GM18858 (cell line): Measurements from ENCODE around the gene EIF4E3.

ENCODE experiments used
- ATAC-seq: cut with Tn5 transposase; IDR thresholded peaks from one replicate; pipeline ENCODE4 v1.9.1; 2021; ENCODE audit not compliant: unreplicated experiment

The EIF4E3 gene

DNA sequence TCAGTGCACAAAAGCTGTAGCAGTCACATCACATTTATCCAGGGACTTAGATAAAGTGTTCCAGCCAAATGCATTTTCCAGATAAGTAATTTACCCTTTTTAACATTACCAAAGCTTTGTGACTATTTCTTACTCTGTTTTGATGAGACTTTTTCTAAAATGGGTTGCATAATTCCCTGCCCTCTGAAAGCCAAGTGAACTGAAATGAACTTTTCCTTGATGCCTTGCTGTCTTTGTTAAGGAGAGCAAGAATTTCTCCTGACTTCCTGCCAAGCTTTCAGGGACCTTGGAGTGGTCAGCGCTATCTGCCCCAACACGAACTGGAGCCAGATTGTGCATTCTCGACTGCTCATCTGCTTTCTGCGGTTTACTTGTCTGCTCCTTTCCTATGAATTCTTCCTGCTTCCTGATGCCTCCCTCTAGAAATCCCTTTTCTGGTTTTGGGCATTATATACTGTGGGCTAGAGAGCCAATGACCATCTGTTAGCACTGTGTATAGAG is 34.8 kb downstream of the EIF4E3 start:
- ATAC-seq = no peak

DNA sequence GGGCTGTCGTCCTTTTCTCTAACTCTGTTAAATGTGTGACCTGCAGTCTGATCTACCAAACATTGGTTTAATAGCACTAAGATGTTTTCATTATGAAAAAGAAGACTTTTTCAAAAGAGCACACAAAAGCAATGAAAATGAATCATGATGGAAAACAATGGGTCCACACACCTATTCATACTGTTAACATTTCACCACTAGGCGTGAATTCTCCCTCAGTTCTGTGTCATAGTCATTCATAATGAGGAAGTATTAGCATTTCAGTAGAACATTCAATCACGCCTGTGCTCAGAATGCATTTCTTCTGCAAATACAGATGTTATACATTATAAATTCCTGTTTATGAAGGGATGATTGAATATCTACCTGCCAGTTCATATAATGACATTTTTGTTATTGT is 35.9 kb downstream of the EIF4E3 start:
- ATAC-seq = no peak

DNA sequence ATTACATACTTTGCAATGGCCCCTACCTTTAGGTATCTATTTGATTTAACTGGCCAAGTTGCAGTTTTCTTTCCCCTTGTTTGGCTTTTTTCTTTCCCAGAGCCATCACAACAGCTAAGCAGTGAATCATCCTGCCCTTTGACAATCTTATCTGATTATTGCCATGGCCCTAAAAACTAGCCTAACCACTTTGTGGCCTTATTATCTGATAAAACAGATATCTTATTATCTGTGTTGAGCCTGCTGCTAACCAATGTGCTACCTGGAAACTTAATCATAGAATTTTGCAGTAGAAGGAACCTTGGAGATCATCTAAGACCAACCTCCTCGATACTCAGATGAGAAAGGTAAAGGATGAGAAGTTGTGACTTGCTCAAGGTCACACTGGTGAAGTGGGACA is 37.1 kb downstream of the EIF4E3 start:
- ATAC-seq = no peak

DNA sequence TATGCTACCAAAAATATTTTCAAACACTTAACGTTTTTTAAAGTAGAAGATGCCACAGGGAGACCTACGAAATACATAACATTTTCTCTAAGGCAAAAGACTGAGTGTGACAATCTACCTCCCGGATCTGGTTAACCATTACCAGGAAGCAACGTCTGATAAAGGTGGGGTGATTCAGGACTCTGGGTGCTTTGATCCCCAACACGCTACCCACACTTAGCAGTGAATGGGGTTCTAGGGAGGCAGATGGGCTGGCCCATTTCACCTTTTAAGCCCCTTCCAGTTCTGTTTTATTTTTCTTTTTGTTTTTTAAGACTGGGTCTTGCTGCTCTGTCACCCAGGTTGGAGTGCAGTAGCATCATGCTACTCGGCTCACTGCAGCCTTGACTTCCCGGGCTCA is 39.5 kb downstream of the EIF4E3 start:
- ATAC-seq = no peak

DNA sequence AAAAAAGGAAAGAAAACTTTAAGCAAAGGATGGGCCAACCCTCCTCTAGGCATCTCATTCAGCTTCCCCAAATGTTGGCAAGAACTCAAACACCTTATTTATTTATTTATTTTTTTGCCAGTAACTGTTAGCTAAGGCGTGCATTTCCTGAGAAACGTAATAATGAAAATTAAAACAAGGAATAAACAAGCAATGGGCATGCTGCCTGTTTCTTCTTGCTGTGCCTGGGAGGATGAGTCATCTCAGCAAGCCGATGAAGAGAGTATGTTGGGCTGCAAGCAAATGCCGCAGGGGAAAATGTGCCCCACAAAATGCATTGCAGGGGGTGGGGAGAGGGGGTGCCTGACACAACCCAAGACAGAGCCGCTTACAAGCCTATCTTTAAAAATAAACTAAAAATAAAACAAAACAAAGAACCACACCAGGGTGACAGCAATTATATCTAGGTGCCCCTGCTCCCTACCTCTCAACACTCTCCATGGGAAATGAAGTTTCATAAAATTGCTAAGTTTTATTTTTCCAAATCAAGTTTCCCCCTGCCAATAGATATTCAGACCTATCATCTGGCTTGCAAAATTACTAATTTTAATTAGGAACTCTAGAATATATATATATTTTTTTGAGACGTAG is 40.3 kb downstream of the EIF4E3 start:
- ATAC-seq = no peak

DNA sequence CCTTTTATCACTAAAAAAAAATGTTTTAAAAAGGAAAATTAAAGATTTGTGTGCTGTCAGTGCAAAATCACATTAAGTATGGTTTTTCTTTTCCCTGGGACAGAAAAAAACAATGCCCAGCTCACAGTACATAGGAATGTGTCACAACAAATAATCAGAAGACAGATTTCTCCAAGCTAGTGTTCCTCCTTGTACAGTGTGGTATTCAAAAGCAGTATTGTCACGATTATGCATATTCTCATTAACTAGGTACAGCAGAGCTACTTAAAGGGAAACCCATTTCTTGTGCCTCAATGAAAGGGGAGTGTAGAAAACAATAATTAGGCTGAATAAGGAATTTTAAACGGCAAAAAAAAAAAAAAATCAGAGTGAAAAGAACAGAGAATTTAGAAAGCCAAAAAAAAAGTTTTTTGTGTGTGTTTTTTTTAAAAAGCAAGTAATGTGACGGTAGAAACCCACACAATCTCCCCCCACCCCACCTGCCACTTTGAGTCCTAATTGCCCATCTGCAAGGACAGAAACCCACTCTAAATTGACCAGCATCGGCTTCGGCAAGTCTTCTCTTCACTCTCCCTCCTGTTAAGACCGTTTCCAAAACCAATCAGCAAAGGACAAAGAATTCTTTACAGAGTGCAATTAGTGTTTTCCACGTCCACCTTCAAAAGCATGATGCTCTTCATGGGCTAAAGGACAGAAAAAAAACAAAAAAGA is 41.0 kb downstream of the EIF4E3 start:
- no peak for ATAC-seq

DNA sequence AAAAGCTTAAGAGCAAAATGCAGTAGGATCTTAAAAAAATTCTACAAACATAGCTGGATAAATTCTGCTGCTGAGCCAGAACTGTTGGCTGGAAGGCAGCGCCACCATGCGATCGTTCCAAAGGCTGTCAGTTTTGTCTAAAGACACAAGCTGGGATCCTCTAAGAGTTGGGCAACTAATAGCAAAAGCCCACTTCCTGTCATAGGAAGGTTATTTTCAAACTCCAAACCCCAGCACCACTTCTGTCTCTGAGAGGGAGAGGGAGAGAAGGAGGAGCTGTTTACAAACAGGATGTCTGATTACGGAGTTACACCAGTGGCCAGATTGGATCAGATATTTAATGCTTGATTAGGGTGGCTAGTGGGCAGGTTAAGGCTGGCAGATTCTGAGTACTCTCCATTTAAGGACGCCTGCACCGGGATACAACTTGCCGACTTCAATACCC is 44.0 kb downstream of the EIF4E3 start:
- no peak for ATAC-seq

DNA sequence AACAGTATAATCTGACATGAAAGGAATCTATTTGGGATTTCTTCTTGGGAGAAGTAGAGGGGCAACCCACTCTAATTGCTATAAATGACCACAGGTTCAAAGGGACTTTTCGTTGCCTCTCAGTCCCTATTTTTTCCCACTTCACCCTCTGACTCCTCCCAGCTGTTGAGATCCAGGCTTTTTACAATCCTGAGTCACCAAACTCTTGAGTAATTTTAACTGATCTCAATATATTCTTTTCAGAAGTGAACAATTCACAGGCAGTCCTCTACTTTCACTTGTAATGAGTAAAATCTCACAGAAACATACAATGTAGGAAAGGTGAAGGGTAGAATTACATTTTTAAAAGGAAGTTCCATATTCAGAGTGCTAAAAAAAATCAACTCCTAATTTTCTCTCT is 44.6 kb downstream of the EIF4E3 start:
- no peak for ATAC-seq

DNA sequence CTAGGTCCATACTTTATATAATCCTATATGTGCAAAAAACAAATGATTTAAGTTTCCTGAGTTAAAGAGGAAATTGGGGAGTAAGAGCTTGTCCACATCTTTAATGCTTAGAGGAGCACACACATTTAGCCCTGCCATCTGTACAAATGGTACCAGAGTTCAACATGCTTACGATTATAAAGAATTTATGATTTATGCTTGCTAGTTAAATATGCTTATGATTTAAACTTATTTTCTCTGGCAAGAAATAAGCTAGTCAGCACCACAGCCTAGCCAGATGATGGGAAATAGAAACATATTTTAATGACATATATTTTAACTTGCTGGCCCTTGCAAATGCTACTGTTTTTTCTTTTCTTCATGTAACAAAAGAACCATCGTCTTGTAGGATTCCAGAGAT is 48.3 kb downstream of the EIF4E3 start:
- no peak for ATAC-seq

DNA sequence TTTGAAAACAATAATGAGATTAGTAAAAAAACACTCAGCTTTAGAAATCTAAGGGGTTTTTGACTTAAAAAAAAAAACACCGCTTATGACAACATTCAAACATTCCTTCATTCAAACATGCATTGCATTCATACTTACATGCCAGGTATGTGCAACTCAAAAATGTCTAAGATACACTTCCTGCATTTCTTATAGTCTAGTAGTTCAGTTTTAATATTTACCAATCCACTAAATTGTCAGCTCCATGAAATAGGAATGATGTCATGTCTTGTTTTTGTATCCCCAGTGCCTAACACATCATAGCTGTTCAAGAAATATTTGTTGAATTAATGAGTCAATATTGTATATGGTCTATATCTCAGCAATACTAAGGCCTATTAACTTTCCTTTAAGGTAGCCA is 51.7 kb downstream of the EIF4E3 start:
- ATAC-seq = no peak

DNA sequence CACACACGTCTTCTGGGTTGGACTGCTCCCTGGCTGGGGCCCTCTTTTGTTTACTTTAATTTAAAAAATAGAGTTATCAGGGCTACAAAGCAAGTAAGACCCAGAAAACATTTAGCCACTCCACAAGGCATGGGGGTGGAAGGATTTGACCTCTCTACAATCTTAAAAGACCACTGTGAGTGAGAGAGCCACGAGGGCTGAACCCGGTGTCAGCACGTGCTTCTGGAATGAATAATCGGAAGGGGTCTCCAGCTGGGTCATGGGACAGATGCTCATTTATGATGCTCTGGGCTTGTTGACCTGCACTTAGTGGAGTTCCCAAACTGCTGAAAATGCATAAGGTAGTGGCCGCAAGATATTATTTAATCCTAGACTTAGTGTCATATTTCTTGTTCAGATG is 52.4 kb downstream of the EIF4E3 start:
- no peak for ATAC-seq

DNA sequence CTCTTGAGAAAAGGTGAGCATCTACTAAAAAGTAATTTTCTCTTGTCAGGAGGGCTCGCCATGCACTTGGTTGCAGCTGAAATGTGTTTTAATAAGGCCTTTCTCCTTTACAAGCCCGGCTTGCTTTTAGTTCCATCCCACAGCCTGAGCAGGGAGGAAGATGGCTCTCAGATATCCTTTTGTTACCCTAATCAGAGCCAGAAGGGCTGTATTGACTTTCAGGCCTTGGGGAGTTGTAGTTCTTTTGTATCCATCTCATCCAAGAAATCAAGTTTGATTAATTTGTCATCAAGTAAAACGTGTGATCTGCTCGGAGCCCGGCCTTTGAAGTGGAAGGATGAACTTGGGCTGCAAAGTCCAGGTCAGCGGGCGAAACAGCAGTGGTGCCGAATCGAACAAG is 52.9 kb downstream of the EIF4E3 start:
- ATAC-seq = no peak

DNA sequence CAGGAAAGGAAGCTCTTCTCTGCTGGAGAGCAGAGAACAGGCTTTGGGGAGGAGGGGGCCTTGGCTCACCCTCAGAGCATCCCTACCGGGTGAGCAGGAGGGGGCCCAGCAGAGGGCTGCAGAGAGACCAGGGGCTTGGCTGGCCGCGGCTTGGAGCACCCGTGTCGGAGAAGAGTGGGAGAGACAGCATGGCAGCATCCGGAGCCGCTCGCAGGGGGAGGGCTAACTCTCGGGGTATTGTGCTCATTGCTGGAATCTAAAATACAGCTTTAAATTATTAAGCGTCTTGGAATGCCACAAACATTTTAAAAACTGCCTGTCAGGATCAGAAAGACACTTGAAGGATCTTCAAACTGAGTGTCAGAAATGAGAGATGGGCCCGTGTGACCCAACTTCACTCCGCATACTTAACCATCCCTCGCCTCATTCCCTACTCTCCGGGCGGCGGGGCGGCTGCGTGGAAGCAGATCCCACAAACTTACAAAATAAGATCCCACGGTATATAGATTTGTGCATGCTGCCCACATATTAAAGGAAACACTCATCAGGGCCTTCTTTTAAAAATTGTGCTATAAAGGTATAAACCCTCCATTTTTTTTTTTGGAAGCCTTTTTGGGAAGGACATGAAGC is 53.9 kb downstream of the EIF4E3 start:
- no peak for ATAC-seq

DNA sequence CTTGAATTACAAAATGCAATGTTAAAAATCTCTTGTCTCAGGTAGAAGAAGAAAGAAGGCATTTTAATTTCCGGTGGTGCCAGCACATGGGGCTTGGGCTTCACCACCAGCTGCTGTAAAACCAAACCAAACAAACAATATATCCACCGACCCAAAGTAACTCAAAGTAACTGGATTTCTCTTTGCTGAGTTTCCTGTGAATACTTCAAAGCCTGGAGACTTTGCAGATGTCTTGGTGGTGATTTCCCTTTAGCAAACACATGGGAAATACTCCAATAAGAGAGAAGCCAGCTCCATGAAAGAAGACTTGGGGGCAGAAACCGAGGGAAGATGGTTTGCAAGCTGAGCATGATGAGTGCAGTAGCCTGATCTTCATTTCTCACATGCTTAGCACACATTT is 62.6 kb downstream of the EIF4E3 start:
- no peak for ATAC-seq

DNA sequence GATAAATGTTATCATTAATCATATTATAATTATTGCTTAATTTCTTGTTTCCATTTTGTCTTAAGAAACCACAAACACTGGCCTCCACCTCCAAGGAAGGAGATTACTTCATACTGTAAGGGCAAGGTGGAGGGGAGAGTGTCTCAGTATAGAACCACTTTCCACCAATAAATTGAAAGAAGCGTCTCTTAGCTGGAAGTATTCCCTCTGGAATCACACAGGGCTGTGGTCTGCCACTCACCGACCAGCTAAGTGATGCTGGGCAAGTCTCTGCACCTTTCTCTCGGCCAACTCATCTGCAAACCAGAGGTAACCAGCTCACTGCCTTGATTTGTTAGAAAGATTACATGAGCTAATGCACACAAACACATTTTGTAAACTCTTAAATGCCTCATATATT is 63.1 kb downstream of the EIF4E3 start:
- ATAC-seq = no peak

DNA sequence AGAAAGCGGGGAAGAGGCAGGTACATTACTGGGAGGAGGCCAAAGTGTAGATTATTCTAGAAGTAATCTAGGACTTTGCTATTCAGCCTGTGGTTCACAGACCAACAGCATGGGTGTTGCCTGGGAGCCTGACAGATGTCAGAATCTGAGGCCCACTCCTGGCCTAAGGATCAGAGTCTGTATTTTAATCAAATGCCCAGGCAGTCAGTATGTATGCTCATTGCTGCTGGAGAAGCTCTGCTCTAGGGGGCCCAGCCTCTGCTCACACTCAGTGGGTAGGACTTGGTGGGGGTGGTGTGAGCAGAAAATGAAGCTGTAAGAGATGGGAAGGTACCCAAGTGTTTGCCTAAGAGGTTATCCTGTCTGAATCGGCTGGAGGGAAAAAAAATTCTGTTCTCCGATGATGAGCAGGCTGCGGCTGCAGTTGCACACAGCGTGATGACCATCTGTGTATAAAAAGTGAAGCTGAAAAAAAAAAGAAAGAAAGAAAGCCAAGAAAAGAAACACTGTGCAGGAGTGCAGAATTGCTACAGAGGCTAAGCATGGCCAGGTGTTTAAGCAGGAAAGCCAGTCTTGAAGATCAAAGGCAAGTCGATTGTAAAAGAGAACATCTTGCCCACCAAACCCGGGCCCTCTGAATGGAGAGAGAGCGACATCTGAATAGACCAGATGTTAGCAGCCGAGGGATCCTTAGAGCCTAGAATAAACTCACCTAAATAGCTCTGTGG is 65.2 kb downstream of the EIF4E3 start:
- ATAC-seq = no peak

DNA sequence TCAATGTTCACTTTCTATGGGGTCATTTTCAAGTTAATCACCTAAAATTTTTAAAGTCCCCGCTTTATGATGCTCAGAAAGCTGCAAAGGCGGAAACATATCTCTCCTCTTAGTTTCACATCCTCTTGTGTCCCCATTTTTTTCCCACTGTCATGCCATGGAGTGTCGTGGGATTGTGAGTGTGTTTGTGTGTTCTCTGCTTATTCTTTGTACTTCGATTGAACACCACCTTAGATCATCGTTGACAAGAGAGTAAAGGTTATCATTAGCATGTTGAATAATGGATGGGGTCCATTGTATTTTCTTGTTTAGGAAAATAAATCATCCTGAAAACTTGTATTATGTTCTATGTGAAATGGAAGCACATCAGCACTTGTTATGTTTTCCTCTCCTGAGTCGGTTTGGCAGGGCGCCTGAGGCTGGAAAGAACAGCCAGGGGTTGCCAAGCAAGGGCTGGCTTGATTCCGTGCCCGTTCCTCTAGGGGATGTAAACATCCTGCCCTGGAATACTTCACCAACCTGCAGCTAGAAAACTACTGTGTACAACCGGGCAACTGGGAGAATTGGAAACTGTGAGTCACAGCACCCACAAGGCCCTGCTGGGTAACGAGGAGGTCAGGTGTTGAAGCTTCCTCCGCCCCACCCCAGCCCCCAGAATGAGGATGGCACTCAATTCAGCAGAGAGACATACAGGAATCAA is 67.2 kb downstream of the EIF4E3 start:
- ATAC-seq = no peak

DNA sequence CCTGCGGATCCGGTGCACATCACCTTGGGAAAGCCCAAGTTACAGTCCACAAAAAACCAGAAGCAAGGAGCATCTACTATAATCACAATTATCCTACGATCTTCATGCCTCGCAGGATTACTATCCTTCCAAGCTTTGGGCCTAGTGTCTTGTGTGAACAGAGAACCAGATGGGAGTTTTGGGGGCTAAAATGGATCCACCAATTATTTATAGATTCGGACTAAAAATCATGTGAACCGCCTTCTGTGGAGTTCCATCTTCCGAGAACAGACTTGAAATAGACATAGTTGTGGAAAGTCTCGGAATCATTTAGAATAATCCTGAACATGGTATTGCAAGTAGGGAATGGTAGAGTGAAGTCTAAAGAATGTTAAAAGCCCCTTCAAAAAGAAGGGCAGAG is 70.1 kb downstream of the EIF4E3 start:
- no peak for ATAC-seq

DNA sequence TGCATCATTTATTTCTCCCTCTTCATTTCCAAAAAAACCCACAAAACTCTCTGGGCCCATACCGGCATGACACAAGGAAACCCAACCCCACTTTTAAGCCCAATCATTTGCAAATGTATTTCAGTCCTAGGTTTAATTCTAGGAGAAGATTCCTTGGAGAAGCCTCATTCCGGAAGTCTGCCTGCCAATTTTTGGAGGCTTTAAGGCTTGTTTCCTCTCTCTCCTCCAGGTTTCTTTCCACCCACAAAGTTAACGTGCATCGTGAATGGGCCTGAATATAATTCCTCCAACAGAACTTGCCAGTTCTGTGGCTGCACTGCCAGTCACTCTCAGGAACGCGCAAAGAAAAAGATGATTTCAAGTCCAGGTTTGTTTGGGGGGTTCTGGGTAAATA is 71.8 kb downstream of the EIF4E3 start:
- no peak for ATAC-seq

DNA sequence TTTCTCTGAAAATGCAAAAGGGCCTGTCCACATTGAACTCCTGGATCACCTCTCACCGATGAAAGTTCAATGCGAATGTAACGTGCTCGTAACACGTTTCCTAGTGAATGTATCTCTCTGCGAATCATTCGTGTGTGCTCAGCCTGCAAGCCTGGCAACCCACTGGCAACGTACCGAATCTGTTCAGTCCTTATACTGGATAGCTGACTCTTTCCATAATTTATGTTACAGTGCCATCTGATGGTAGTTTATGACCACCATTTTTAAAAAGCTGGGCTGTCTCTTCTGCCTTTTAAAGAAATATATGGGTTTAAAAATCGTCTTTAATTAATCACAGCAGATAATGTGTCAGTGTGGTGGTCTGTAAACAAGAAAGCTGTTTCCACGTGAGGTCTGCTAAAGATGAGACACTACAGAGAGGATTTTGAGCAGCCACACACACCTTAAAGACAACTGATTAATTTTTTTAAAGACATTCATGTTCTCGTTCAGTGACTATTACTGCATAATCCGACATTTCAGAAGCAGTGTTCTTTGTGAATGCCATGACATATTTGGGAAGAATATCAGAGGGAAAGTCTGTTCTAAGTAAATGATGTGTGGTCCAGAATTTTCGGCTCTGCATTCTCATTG is 72.3 kb downstream of the EIF4E3 start:
- no peak for ATAC-seq

DNA sequence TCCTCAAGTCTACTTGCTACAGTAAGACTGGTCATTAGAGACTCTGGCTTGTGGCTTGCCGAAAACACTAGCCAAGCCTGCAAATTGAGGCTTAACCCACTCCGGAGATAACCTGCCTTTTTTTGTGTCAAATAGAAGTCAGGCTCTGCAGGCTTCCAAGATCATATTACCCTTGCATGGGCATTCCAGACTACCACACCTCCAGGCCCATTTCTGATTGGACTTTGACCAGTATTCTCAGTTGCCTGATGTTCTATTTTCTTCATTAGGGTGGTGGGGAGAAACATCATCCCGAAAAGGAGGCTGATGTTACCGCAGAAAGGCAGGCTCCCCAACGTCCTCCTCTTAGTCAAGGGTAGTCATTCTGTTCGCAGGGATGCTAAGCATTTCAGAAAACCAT is 73.6 kb downstream of the EIF4E3 start:
- no peak for ATAC-seq
